Measurements from ENCODE around the gene KLRK1.

DNA sequence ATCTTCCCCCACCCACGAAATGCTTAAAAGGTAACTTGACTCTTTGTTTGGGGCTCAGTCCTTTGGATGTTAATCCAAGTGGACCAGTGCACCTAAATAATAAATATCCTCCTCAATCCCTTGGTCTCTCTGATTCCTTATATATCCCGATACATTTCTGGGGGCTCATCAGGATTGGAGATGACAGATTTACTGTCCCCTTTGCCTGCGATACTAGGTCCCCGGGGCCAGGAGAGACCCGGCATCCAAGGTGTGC is 26.3 kb downstream of the KLRK1 start:
- TF ChIP-seq, protein P1, sequence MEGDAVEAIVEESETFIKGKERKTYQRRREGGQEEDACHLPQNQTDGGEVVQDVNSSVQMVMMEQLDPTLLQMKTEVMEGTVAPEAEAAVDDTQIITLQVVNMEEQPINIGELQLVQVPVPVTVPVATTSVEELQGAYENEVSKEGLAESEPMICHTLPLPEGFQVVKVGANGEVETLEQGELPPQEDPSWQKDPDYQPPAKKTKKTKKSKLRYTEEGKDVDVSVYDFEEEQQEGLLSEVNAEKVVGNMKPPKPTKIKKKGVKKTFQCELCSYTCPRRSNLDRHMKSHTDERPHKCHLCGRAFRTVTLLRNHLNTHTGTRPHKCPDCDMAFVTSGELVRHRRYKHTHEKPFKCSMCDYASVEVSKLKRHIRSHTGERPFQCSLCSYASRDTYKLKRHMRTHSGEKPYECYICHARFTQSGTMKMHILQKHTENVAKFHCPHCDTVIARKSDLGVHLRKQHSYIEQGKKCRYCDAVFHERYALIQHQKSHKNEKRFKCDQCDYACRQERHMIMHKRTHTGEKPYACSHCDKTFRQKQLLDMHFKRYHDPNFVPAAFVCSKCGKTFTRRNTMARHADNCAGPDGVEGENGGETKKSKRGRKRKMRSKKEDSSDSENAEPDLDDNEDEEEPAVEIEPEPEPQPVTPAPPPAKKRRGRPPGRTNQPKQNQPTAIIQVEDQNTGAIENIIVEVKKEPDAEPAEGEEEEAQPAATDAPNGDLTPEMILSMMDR (IDR thresholded peaks at IDR 0.05) = no peak
- TF ChIP-seq POLR2A (IDR thresholded peaks at IDR 0.05) = no peak
- no peak for TF ChIP-seq EP300 (IDR thresholded peaks at IDR 0.05)
